Loucy (cell line): ENCODE results near the gene RASGRP3.

Experiments
- CTCF ChIP-seq: fragments of 200-600 bp; sonication (generic); conservative IDR thresholded peaks from 2 replicates; pipeline ENCODE4 v1.5.1; 2014; ENCODE audit warnings: mild to moderate bottlenecking, antibody characterized with exemption, low read length
- EZH2phosphoT487 ChIP-seq: fragments of 200-600 bp; IDR thresholded peaks from 2 replicates; pipeline ENCODE4 v1.6.1; 2018; ENCODE audit warnings: antibody characterized with exemption, mild to moderate bottlenecking, moderate library complexity, borderline replicate concordance

GRCh38 chr2:33482518-33482917 lies 6.1 kb downstream of the RASGRP3 start:
- TF ChIP-seq CTCF: no peak
- no peak for TF ChIP-seq EZH2phosphoT487
